Mesothelial cell of epicardium (in vitro differentiated cells): ENCODE data around the gene CTNNA3. TPM values are rescaled to one million over a fixed set of nuclear protein-coding genes. Genes with fewer than 3 reads are reported as not detected.

Experiments
- DNase-seq, 2 experiments: peaks; one replicate each; pipeline ENCODE4 v3.0.0; 2021; ENCODE audit warnings: low spot score in 2 of 2; ENCODE audit not compliant: unreplicated experiment in 2 of 2
- H3K27ac Mint-ChIP-seq: 2 replicates; pipeline ENCODE4 v1.8.0; 2021; ENCODE audit warnings: mixed read lengths
- H3K27me3 Mint-ChIP-seq: 2 replicates; pipeline ENCODE4 v1.8.0; 2021; ENCODE audit warnings: low read depth, mixed read lengths
- H3K36me3 Mint-ChIP-seq: 2 replicates; pipeline ENCODE4 v1.8.0; 2021; ENCODE audit warnings: mixed read lengths
- H3K4me1 Mint-ChIP-seq: 2 replicates; pipeline ENCODE4 v1.8.0; 2021; ENCODE audit warnings: mixed read lengths
- H3K4me3 Mint-ChIP-seq: 2 replicates; pipeline ENCODE4 v1.8.0; 2021; ENCODE audit warnings: mild to moderate bottlenecking, moderate library complexity, mixed read lengths
- H3K9me3 Mint-ChIP-seq: 2 replicates; pipeline ENCODE4 v1.8.0; 2021; ENCODE audit warnings: mixed read lengths
- CTCF ChIP-seq: fragments of 200-600 bp; sonication (generic); IDR thresholded peaks from one replicate; pipeline ENCODE4 v1.5.0; 2021; ENCODE audit warnings: antibody characterized with exemption; ENCODE audit not compliant: unreplicated experiment
- total RNA-seq: library from RNA; stranded (reverse); gene quantifications from 3 replicates; pipeline ENCODE4 v1.2.1, GENCODE V29; 2021

CTNNA3 gene
- total RNA-seq, 1 donor from 2014 or later = 14.2 TPM

DNA sequence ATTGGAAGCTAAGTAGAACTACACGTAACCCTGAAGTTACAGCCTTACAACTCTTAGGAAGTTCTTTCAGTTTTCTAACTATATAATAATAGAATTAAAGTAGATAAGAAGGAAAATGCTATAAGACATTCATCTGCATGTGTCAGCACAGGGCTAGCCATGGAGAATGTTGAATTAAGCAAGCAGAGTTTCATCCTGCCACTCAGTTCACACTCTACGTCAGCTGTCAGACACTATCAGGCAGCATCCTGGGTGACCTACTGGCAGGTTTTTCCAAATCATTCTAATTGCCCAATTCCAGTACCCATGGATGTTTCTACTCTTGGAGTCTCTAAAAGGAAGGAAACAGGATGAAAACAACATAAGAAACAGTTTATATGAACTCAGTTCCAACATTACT, 815.2 kb downstream of the CTNNA3 start:
- no peaks in the 10 kb centered on the region for H3K9me3 Mint-ChIP-seq
- H3K4me1 Mint-ChIP-seq = no peaks in the 10 kb centered on the region
- TF ChIP-seq CTCF = no peak
- no peak overlapping the region for H3K27ac Mint-ChIP-seq
- H3K4me3 Mint-ChIP-seq = no peak overlapping the region
- H3K27me3 Mint-ChIP-seq = peaks cover 3% of the 10 kb centered on the region
- no peak for DNase-seq
- no peaks in the 10 kb centered on the region for H3K36me3 Mint-ChIP-seq

DNA sequence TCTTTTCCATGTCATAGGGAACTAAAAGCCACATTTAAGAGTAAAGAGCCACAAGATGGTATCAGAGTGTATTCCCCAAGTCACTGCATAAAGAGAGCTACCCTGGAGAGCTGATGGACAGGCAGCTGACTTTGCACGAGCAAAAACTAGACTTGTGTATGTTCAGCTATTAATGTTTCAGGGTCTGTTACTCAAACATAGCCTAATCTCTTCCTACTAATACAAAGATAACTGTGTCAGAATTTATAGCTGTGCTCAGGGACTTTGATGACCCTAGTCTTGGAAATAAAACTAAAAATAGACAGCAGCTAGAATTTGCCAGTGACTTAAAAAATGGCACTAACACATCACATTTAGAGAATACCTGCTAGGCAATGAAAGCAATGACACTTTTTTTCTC, 815.7 kb downstream of the CTNNA3 start:
- H3K27me3 Mint-ChIP-seq = peaks cover 3% of the 10 kb centered on the region

DNA sequence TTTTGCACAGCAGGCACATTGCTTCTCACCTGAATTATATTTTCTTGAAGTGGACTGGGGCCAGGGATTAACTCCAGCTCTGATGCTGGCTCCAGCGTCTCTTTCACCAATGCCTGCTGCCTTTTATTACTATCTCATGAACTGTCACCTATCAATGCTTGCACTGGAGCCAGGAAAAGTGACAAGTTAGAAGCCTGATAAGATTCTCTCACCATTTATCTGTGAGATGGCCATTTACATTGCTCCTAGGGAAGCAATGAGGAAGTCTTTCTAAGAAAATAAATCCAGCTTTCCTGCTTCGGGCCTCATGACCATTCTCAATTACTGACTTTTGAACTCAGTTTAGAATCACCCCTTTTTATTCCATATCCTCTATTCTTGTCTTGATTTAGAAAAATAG, 818.6 kb downstream of the CTNNA3 start:
- Mint-ChIP-seq H3K4me3 (no peak overlapping the region), H3K36me3 (no peaks in the 10 kb centered on the region), H3K4me1 (no peaks in the 10 kb centered on the region), H3K27ac (no peak overlapping the region), H3K9me3 (no peaks in the 10 kb centered on the region), H3K27me3 (peaks cover 9% of the 10 kb centered on the region)
- TF ChIP-seq CTCF = no peak
- DNase-seq = no peak

More for the DNA sequence above, 815.7 kb downstream of the CTNNA3 start:
- no peak for TF ChIP-seq CTCF
- Mint-ChIP-seq H3K4me3 (no peak overlapping the region), H3K4me1 (no peaks in the 10 kb centered on the region), H3K36me3 (no peaks in the 10 kb centered on the region), H3K9me3 (no peaks in the 10 kb centered on the region), H3K27ac (no peak overlapping the region)
- no peak for DNase-seq

- Mint-ChIP-seq H3K36me3 (no peaks in the 10 kb centered on the region), H3K27me3 (peaks cover 10% of the 10 kb centered on the region), H3K4me3 (no peak overlapping the region), H3K27ac (no peak overlapping the region), H3K9me3 (no peaks in the 10 kb centered on the region), H3K4me1 (no peaks in the 10 kb centered on the region)
- no peak for TF ChIP-seq CTCF
- DNase-seq = no peak
Observed at GRCh38 chr10:66869635-66870034, 826.4 kb downstream of the CTNNA3 start.

DNA sequence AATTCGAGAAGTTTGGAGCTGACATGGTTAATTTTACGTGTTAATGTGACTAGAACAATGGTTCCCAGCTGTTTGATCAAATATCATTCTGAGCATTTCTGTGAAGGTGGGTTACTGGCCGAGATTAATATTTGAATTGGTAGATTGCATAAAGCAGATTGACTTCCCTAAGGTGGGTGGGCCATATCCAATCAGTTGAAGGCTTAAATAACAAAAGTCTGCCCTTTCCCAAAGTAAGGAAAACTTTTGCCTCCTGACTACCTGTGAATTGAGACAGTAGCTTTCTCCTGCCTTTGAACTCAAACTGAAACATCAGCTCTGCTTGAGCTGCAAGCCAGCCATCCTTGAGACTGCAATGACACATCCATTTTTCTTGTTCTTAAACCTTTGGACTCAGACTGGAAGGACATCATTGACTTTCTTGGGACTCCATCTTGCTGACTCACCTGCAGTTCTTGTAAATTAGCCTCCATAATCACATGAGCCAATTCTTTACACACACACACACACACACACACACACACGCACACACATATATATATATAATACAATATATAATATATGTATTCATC, 833.2 kb downstream of the CTNNA3 start:
- no peak for TF ChIP-seq CTCF
- H3K27ac Mint-ChIP-seq = no peak overlapping the region
- no peaks in the 10 kb centered on the region for H3K4me1 Mint-ChIP-seq
- H3K36me3 Mint-ChIP-seq = no peaks in the 10 kb centered on the region
- peaks cover 15% of the 10 kb centered on the region for H3K9me3 Mint-ChIP-seq
- H3K27me3 Mint-ChIP-seq = peaks cover 4% of the 10 kb centered on the region
- no peak for DNase-seq
- H3K4me3 Mint-ChIP-seq = no peak overlapping the region

- peaks cover 26% of the 10 kb centered on the region for H3K9me3 Mint-ChIP-seq
- no peaks in the 10 kb centered on the region for H3K27me3 Mint-ChIP-seq
- no peak for DNase-seq
- H3K36me3 Mint-ChIP-seq = no peaks in the 10 kb centered on the region
- no peaks in the 10 kb centered on the region for H3K4me1 Mint-ChIP-seq
- H3K27ac Mint-ChIP-seq = no peak overlapping the region
- no peak overlapping the region for H3K4me3 Mint-ChIP-seq
- TF ChIP-seq CTCF = no peak
Observed at GRCh38 chr10:66860376-66860945, 835.5 kb downstream of the CTNNA3 start.
